Lower leg skin (tissue), 4 donors: ENCODE data around the gene FER1L5. TPM values are rescaled to one million over a fixed set of nuclear protein-coding genes. Genes with fewer than 3 reads are reported as not detected.

Experiments used
- DNase-seq, 2 donors: peaks; one replicate each; pipeline ENCODE4 v3.0.0-alpha.2; 2019; ENCODE audit warnings: low spot score in 2 of 2
- H3K4me3 ChIP-seq: fragments of 200-600 bp; sonication (generic); 2 replicates; pipeline ENCODE4 v1.5.1; 2017; ENCODE audit warnings: mild to moderate bottlenecking, low read depth; ENCODE audit not compliant: poor library complexity, severe bottlenecking
- CTCF ChIP-seq, 3 donors: fragments of 450-650 bp; IDR thresholded peaks; one replicate each; pipeline ENCODE4 v1.5.1; 2016; ENCODE audit warnings: antibody characterized with exemption in 3 of 3, mild to moderate bottlenecking in 3 of 3, moderate library complexity in 2 of 3
- POLR2A ChIP-seq, 2 donors: fragments of 450-650 bp; IDR thresholded peaks; one replicate each; pipeline ENCODE4 v1.6.1; 2016 to 2017; ENCODE audit warnings: antibody characterized with exemption in 2 of 2, mild to moderate bottlenecking in 1 of 2, moderate library complexity in 1 of 2
- WGBS, 2 donors: methylation state at CpG; one replicate each; pipeline ENCODE4 v1.1.5; 2018; 5-methylcytosine and 5-hydroxymethylcytosine counted together
- intact Hi-C: fragments of 100-400 bp; cut with DNase I; formaldehyde crosslinking; loops from one replicate; pipeline ENCODE4 v1.15.0; 2023; ENCODE audit warnings: low total_unique reads
- total RNA-seq, 4 donors: library from RNA; depleted of rRNA; stranded (reverse); fragments of >200 nt; gene quantifications; one replicate each; pipeline ENCODE4 v1.1.0, GENCODE V29; 2016

FER1L5 gene
- total RNA-seq, 4 donors from 2014 or later, result not detected

- 72 to 83% methylated on average over 2 of the region's 2 CpGs for whole genome bisulfite sequencing, 2 donors
- no peak for DNase-seq
- intact Hi-C loops, result no loop called here
- H3K4me3 ChIP-seq, result no peak overlapping the region
- no peak for TF ChIP-seq CTCF (IDR thresholded peaks at IDR 0.05)
- TF ChIP-seq POLR2A (IDR thresholded peaks at IDR 0.05), result no peak
Observed at GRCh38 chr2:96730212-96730611, 87.6 kb downstream of the FER1L5 start.

- no peak overlapping the region for H3K4me3 ChIP-seq
- intact Hi-C loops, result no loop called here
Observed at GRCh38 chr2:96733931-96734330, 91.4 kb downstream of the FER1L5 start.

GRCh38 chr2:96734880-96735583 lies 92.5 kb downstream of the FER1L5 start:
- no peak for DNase-seq
- H3K4me3 ChIP-seq, result no peak overlapping the region
- intact Hi-C loops, result no loop called here
- TF ChIP-seq CTCF (IDR thresholded peaks at IDR 0.05) (no peak), POLR2A (IDR thresholded peaks at IDR 0.05) (no peak)
- 75 to 80% methylated on average over 8 of the region's 8 CpGs for WGBS, 2 donors

More at GRCh38 chr2:96733931-96734330, 91.4 kb downstream of the FER1L5 start:
- no peak for DNase-seq
- TF ChIP-seq POLR2A (IDR thresholded peaks at IDR 0.05), result no peak
- no peak for TF ChIP-seq CTCF (IDR thresholded peaks at IDR 0.05)
- 82 to 85% methylated on average over 3 of the region's 3 CpGs for whole genome bisulfite sequencing, 2 donors

GRCh38 chr2:96737251-96737650 lies 94.7 kb downstream of the FER1L5 start:
- TF ChIP-seq POLR2A (IDR thresholded peaks at IDR 0.05), result no peak
- TF ChIP-seq CTCF (IDR thresholded peaks at IDR 0.05), result no peak
- no peak overlapping the region for H3K4me3 ChIP-seq
- intact Hi-C loops, result no loop called here
- no peak for DNase-seq
- 64 to 83% methylated on average over 2 of the region's 2 CpGs for WGBS, 2 donors

- no peak overlapping the region for H3K4me3 ChIP-seq
- no peak for DNase-seq
- intact Hi-C loops, result no loop called here
- TF ChIP-seq CTCF (IDR thresholded peaks at IDR 0.05) (no peak), POLR2A (IDR thresholded peaks at IDR 0.05) (no peak)
- WGBS, 2 donors, result 49 to 59% methylated on average over 2 of the region's 2 CpGs
Observed at GRCh38 chr2:96737831-96738230, 95.3 kb downstream of the FER1L5 start.
